T-helper 1 cell (primary cell): ENCODE measurements around the gene PYCR2.
A peak's percentile ranks its signal among the peaks of the same experiment; 100 is the strongest.
"Not testable (repeated sequence)": the region's sequence is repeated elsewhere in the genome, so short reads cannot be mapped to it uniquely, and the experiment has no call there.

Source experiments
- DNase-seq, 5 donors: peaks; one replicate each; pipeline ENCODE4 v3.0.0-alpha.2; 2012 to 2020

The PYCR2 gene

DNA sequence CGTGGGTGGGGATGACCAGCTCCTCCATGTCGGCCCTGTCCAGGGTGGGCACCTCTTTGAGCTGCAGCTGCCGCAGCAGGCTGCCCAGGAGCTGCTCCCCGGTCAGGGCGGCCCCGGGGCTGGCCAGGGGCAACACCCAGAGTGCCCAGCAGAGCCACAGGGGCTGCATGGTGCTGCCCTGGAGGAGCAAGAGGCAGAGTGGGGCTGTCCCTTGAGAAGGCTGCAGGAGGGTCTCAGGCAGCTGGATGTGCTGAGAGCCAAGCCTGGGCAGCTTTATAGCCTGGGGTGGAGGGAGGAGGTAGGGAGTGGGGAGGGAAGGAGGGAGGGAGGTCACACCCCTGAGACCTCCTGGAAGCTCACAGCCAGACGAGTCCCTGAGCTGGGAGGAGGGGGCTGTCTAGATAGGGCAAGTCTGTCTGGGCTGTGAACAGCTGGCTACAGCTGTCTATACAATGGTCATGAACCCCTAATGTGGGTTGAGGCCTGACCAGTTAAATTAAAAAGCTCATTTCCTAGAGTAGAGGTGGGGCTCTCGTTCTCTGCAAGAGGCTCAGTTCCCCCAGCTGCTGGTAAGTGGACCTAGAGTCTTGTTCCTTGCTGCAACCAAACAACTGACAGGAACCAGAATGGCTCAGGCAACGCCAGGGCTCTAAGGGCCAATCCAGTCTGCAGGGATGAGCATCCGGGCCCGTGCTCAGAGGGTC lies 35.0 kb downstream of the PYCR2 start, which contains the start of gene LEFTY1:
LEFTY1 (minus strand) TSS at position 249 of the 704 bp plus-strand sequence; CDS start at position 169, 80 bp downstream.
- DNase-seq, result no peak

GRCh38 chr1:225888289-225888897 lies 35.7 kb downstream of the PYCR2 start:
- no peak for DNase-seq

DNA sequence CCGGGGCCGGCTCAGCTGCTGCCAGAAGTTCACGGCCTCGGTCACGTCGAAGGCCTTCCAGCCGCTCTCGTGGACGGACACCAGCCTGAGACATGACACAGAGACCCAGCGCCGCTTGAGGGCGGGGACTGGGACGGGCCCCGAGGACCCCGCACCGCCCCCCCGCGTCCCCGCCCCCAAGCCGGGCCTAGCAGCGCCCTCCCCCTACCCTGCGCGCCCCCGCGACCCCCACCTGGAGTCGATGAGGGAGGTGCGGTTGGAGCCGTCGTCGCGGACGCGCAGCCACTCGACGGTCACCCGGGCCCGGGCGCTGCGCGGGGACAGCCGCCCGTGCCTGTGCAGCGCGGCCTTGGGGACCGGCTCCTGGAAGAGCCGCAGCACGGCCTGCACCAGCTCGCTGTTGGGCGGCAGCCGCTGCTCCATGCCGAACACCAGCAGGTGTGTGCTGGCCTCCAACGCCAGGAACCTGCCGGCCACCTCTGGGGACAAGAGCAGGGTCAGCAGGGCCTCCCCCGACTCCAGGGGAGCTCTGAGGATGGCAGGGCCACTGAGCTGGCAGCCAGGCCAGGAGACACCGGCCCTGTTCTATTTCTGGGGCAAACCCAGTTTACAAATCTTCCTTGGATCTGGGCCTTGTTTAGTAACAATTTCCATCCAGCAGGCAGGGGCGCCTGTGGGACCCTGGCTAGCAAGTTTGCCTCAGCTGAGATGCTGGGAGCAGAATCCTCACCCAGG lies 36.3 kb downstream of the PYCR2 start:
- not testable (repeated sequence) for DNase-seq

DNA sequence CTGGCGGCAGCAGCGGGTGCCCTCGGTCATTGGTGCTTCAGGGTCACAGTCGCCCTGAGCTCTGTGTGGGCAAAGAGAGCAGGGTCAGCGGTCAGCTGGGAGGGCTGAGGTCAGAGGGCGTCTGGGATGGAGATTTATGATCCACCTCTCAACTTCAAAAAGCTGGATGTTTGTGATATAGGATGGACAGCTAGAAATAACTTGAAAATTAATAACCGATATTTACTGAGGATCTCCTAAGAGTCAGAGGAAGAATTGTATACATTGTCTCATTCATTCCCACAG lies 37.1 kb downstream of the PYCR2 start:
- DNase-seq, result no peak

DNA sequence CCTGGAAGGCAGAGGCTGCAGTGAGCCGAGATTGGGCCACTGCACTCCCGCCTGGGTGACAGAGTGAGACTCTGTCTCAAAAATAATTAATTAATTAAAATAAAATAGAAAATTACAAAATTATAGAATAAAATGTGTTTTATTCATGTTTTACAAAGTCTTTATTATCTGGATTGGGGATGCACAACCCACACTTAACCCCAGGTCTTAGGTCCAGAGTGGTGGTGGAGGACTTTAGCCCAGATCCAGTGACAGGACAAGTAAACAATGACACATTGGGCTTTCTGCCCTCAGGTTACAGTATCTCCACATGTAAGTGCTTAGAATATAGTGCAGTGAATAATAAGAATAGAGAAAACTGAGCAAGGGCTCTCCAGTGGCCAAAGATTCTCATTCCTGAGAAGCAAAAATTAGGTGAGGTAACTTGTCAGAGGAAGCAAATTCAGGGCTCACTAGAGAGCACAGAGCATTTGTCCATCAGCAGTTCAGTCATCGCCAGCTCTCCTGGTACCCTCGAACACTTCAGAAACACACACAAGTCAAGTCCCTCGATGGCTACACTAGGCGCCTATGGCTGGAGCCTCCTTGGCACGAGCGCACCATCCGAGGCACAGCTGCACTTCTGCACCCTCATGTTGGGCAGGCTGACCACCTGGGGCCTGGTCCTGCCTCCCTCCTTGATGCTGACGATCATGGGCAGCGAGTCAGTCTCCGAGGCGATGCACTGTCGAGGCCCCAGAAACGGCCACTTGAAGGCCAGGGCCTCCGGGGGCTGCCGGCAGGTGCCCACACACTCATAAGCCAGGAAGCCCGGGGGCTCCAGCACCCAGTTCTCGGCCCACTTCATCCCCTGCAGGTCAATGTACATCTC lies 37.7 kb downstream of the PYCR2 start:
- DNase-seq, result no peak

GRCh38 chr1:225885336-225885735 lies 38.7 kb downstream of the PYCR2 start:
- DNase-seq, result no peak

- no peak for DNase-seq
Measured at GRCh38 chr1:225883616-225884265, 40.3 kb downstream of the PYCR2 start.

GRCh38 chr1:225882694-225883615 lies 41.1 kb downstream of the PYCR2 start:
- DNase-seq, result peak in 2 of 5 donors; percentile 18 to 31

GRCh38 chr1:225881959-225882693 lies 41.9 kb downstream of the PYCR2 start, which contains the start of gene TMEM63A:
Gene TMEM63A, minus strand, starts transcription at chr1:225882380. Its CDS starts 4,800 bp downstream, at chr1:225877580.
- DNase-seq, result peak; percentile 83 to 90 (median 86)

- peak in 3 of 5 donors; percentile 35 to 65 (median 40) for DNase-seq
Measured at GRCh38 chr1:225881081-225881958, 42.7 kb downstream of the PYCR2 start.

- DNase-seq, result no peak
Measured at GRCh38 chr1:225880636-225881035, 43.4 kb downstream of the PYCR2 start.

DNA sequence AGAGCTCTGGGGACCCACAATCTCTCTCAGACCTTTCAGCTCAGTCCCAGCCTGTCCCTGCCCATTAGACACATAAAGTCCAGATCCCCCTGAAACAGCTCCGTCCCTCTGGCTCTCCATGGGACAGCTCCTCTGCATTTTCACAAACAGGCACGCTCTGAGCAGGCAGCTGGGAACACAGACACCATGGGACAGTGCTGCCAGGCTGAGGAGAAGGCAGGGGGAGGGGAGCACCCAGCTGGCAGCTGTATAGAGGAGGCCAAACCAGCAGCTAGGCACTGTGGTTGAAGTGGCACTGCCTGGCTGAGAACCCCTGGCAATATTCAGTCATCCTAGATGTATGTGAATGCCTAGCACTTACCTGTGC lies 43.8 kb downstream of the PYCR2 start:
- no peak for DNase-seq

GRCh38 chr1:225879521-225880221 lies 44.4 kb downstream of the PYCR2 start:
- peak in 2 of 5 donors; percentile 20 to 22 for DNase-seq

DNA sequence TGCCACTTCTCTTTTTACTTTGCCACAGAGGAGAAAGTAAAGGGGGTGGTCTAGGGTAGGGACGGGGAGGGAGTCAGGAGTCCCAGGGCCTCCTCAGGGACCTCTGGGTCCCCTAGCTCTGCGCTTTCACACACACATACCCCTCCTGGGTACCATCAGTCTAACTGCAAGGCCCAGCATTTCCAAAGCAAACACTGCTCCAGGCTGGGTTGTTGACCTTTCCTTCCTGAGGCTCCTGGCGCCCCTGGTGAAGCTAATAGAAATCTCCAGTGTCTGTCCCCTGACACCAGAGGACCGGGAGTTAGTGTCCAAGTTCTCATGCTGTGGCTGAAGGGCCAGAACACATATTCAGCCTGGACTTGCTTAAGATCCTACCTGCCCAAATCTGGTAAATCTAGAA lies 45.8 kb downstream of the PYCR2 start:
- DNase-seq, result no peak

DNA sequence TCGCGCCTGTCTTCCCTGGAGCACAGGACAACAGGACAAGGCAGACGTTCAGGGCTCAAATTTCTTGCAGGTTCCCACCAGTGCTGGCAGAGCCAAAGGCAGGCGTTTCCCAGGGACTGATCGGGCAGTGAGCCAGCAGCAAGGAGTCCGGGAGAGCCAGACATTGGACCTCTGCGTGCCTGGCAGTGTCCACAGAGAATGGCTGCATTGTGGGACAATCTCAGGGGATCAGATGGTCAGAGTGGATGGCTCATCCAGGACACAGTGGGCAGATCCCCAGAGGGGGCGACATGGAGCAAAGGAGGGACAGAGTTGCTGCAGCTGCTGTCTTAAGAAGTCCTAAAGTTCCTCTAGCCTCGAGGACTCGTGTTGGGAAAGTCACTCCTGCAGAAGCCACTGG lies 46.5 kb downstream of the PYCR2 start:
- DNase-seq, result no peak

DNA sequence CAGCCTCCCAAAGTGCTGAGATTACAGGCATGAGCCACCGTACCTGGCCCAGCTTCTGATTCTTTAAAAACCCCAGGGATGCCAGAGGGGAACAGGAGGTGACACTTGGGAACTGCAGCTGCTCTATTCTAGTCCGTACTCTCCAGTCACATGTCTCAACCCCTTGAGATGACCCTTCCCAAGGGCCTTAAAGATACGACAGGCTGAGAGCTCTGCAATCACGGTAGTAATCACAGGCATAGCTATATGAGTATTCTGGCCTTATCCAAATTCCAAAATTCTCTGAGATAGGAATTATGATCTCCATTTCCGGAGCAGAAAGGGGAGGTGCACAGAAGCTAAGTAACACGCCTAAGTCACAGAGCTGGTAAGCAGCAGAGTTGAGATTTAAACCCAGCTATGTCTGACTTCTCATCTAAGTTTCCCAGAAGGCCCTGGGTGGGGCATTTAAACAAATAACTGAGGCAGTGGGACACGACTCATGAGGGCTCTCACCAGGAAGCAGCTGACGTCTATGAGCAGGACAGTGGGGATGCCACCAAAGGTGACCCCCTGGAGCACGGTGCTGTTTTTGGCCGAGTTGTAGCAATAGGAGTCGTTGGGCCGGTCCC lies 47.0 kb downstream of the PYCR2 start:
- DNase-seq, result no peak

GRCh38 chr1:225875044-225875815 lies 48.8 kb downstream of the PYCR2 start:
- no peak for DNase-seq
